Caco-2 (cell line): Measurements from ENCODE around the gene NCEH1. TPM values are rescaled to one million over a fixed set of nuclear protein-coding genes. Genes with fewer than 3 reads are reported as not detected.
"Not testable (repeated sequence)": the region's sequence is repeated elsewhere in the genome, so short reads cannot be mapped to it uniquely, and the experiment has no call there.

Experiments
- BruUV-seq: library from RNA; stranded (reverse); fragments of 400-500 nt; replicated peaks from 2 replicates; lab custom pipeline; 2021; lab: Mats Ljungman, UMichigan
- CTCF ChIA-PET: fragments of 300-600 bp; sonication (Branson Sonifier 250); formaldehyde crosslinking; loops from one replicate; lab custom pipeline; 2022; ENCODE audit warnings: antibody characterized with exemption; lab: Charles Lee
- POLR2A ChIA-PET: fragments of 300-600 bp; sonication (Branson Sonifier 250); formaldehyde crosslinking; loops from one replicate; lab custom pipeline; 2022; ENCODE audit warnings: antibody characterized with exemption; lab: Charles Lee
- DNase-seq, 2 experiments: peaks; one replicate each; pipeline versions ENCODE4 v3.0.0 to v3.0.0-alpha.2; 2020 to 2022
- H3K27me3 ChIP-seq: replicated peaks from 2 replicates; pipeline ENCODE4 v1.6.0; 2011; ENCODE audit warnings: low read length; ENCODE audit not compliant: control insufficient read depth, insufficient read depth
- H3K36me3 ChIP-seq: 2 replicates; pipeline ENCODE4 v1.5.1; 2011; ENCODE audit warnings: low read length; ENCODE audit not compliant: control insufficient read depth, insufficient read depth
- H3K4me1 ChIP-seq: fragments of 250-450 bp; sonication (Bioruptor Pico); 2 replicates; pipeline ENCODE4 v1.5.1; 2020; ENCODE audit warnings: mild to moderate bottlenecking
- H3K4me3 ChIP-seq: 2 replicates; pipeline ENCODE4 v1.5.1; 2011; ENCODE audit warnings: low read depth, mild to moderate bottlenecking, control low read depth, low read length
- H3K9me3 ChIP-seq: fragments of 250-450 bp; sonication (Bioruptor Pico); 2 replicates; pipeline ENCODE4 v1.5.1; 2020; ENCODE audit warnings: mild to moderate bottlenecking, moderate library complexity
- H3K27ac Mint-ChIP-seq: one replicate; pipeline ENCODE4 v1.8.0; 2022; ENCODE audit warnings: mixed read lengths; ENCODE audit not compliant: unreplicated experiment
- H3K27me3 Mint-ChIP-seq: one replicate; pipeline ENCODE4 v1.8.0; 2022; ENCODE audit warnings: mixed read lengths; ENCODE audit not compliant: insufficient read depth, unreplicated experiment
- H3K36me3 Mint-ChIP-seq: one replicate; pipeline ENCODE4 v1.8.0; 2022; ENCODE audit warnings: mild to moderate bottlenecking, mixed read lengths; ENCODE audit not compliant: insufficient read depth, unreplicated experiment
- H3K4me1 Mint-ChIP-seq: one replicate; pipeline ENCODE4 v1.8.0; 2022; ENCODE audit warnings: low read depth, mixed read lengths; ENCODE audit not compliant: unreplicated experiment
- H3K4me3 Mint-ChIP-seq: one replicate; pipeline ENCODE4 v1.8.0; 2022; ENCODE audit warnings: mild to moderate bottlenecking, moderate library complexity, mixed read lengths; ENCODE audit not compliant: unreplicated experiment
- H3K9me3 Mint-ChIP-seq: one replicate; pipeline ENCODE4 v1.8.0; 2022; ENCODE audit warnings: mixed read lengths; ENCODE audit not compliant: unreplicated experiment
- CTCF ChIP-seq, 2 experiments: fragments of 200-600 bp in 1 of 2; IDR thresholded peaks; 1 replicate in 1 of 2; 2 replicates in 1 of 2; pipeline versions ENCODE4 v1.5.1 to v1.8.0; 2011 to 2022; ENCODE audit warnings: antibody characterized with exemption in 1 of 2, control low read depth in 1 of 2, inconsistent platforms in 1 of 2, low read depth in 1 of 2, low read length in 1 of 2, mild to moderate bottlenecking in 1 of 2, moderate library complexity in 1 of 2; ENCODE audit not compliant: insufficient read depth in 1 of 2, severe bottlenecking in 1 of 2, unreplicated experiment in 1 of 2
- intact Hi-C: fragments of 100-400 bp; cut with micrococcal nuclease; formaldehyde crosslinking; loops from one replicate; pipeline ENCODE4 v1.10.0; 2022; ENCODE audit not compliant: unreplicated experiment
- total RNA-seq: library from RNA; stranded (reverse); gene quantifications from 2 replicates; pipeline ENCODE4 v1.2.3, GENCODE V29; 2022

Gene NCEH1
- total RNA-seq, 1 experiment from 2014 or later: 10.1 TPM

DNA sequence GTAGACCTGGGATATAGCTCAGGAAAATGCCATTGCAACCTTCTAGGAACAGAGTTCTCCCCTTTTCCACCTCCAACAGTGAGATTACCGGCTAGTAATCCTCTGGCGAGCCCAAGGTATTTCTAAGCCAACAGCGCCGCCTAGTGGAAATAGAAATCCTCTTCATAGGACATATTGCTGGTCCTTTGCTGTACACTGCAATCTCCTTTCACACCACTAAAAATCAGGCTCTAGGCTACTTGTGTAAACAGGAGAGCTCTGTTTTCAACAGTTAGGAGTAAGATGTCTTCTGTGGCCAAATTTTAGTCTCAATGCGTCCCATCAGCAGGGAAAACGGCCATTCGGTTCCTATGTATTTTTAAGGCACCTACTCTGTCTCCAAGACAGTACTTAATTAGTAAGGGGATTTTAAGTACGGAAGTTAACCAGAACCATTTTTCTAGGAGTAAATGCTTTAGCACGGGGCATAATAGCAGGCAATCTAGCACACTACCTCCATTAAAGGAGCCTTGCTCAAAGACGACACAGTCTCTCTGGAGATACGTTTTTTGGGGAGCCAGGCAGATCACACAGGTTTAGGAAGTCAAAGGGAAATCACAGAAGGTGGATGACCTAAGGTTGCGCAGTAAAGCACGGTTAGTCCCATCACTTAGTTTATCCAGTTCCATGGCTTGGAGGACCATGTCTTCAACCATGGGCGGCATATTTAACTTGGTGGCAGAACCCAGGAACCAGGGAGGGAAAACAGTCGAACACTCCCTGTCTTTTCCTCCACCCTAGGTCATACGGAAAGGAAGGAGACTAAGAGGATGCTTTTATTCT lies 43.8 kb downstream of the NCEH1 start:
- intact Hi-C loops: loop anchor here (1.0 to 5.0 kb wide), 6 partner anchors 44 to 335 kb away; no protein-coding TSS in a partner anchor
- POLR2A ChIA-PET: interaction anchor here (1.0 kb wide), 1 partner anchor 83 kb away, joined by 5 read pairs; the partner anchor contains the start of gene ECT2
- H3K4me3 ChIP-seq: no peak overlapping the region
- Mint-ChIP-seq H3K27me3 (no peaks in the 10 kb centered on the region), H3K4me3 (no peak overlapping the region), H3K4me1 (peaks cover 5% of the 10 kb centered on the region), H3K27ac (no peak overlapping the region), H3K9me3 (no peaks in the 10 kb centered on the region), H3K36me3 (peaks cover 7% of the 10 kb centered on the region)
- H3K36me3 ChIP-seq: no peaks in the 10 kb centered on the region
- no TSS peak for BruUV-seq
- peak; percentile 82 to 84 for DNase-seq
- no peaks in the 10 kb centered on the region for H3K27me3 ChIP-seq
- H3K4me1 ChIP-seq: no peaks in the 10 kb centered on the region
- H3K9me3 ChIP-seq: no peaks in the 10 kb centered on the region
- CTCF ChIA-PET: interaction anchor here (0.5 to 1.5 kb wide), 19 partner anchors 8 to 408 kb away, joined by 3 to 9 read pairs (median 4); partner anchors contain the start of gene ECT2
- TF ChIP-seq CTCF (IDR thresholded peaks at IDR 0.05; ENCODE audit: insufficient read depth in 1 of 2, low read depth in 1 of 2, low read length in 1 of 2, severe bottlenecking in 1 of 2, unreplicated experiment in 1 of 2): peak; percentile 80 to 84

DNA sequence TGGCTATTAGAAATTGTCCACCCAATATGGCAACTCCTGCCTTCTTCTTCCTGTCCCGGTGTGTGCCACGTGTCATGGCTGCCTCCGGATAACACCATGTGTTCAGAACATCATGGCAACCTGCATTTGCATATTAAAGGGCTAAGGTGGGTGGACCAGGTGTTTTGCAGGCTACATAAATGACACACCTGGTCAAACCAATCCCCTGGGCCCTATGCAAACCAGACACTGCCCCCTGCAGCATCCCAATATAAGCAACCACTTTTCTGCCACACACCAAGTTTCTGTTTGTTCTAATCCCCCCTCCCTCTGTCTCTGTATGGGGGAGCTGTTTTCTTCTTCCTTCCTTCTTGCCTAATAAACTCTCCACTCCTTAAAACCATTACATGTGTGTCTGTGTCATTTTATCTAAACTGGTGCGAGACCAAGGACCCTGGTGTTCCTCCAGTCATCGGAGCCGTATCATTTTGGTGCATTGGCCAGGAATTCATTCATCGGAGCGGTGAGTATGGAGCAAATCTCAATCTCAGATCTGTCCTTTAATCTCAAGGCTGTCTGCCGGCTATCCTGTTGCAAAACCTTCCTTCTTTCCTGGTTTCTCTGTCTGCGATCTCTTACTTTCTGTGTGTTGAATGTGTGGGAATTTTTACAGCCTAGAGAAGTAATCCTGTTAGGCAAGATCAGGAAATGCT lies 44.5 kb downstream of the NCEH1 start:
- CTCF ChIA-PET: interaction anchor here (0.6 to 1.5 kb wide), 15 partner anchors 10 to 429 kb away, joined by 3 to 9 read pairs (median 4); partner anchors contain the start of gene ECT2
- H3K4me3 Mint-ChIP-seq: no peak overlapping the region
- Histone ChIP-seq H3K4me3 (no peak overlapping the region), H3K36me3 (no peaks in the 10 kb centered on the region), H3K27me3 (no peaks in the 10 kb centered on the region), H3K4me1 (no peaks in the 10 kb centered on the region), H3K9me3 (no peaks in the 10 kb centered on the region)
- DNase-seq: no peak
- no peaks in the 10 kb centered on the region for H3K27me3 Mint-ChIP-seq
- peaks cover 5% of the 10 kb centered on the region for H3K4me1 Mint-ChIP-seq
- H3K36me3 Mint-ChIP-seq: peaks cover 7% of the 10 kb centered on the region
- BruUV-seq: no TSS peak
- TF ChIP-seq CTCF (IDR thresholded peaks at IDR 0.05; ENCODE audit: insufficient read depth in 1 of 2, low read depth in 1 of 2, low read length in 1 of 2, severe bottlenecking in 1 of 2, unreplicated experiment in 1 of 2): no peak
- intact Hi-C loops: loop anchor here (1.0 to 5.0 kb wide), 4 partner anchors 44 to 314 kb away; no protein-coding TSS in a partner anchor
- no peak overlapping the region for H3K27ac Mint-ChIP-seq
- POLR2A ChIA-PET: interaction anchor here (1.0 kb wide), 1 partner anchor 84 kb away, joined by 5 read pairs; the partner anchor contains the start of gene ECT2
- H3K9me3 Mint-ChIP-seq: no peaks in the 10 kb centered on the region

DNA sequence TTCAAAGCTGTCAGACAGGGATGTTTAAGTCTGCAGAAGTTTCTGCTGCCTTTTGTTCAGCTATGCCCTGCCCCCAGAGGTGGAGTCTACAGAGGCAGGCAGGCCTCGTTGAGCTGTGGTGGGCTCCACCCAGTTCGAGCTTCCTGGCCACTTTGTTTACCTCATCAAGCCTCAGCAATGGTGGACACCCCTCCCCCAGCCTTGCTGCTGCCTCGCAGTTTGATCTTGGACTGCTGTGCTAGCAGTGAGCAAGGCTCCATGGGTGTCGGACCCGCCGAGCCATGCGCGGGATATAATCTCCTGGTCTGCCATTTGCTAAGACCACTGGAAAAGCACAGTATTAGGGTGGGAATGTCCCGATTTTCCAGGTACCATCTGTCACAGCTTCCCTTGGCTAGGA lies 45.4 kb downstream of the NCEH1 start:
- H3K9me3 ChIP-seq, H3K27me3 Mint-ChIP-seq, H3K4me1 Mint-ChIP-seq, H3K4me3 ChIP-seq, H3K27me3 ChIP-seq, POLR2A ChIA-PET, H3K36me3 ChIP-seq, H3K36me3 Mint-ChIP-seq, H3K4me3 Mint-ChIP-seq, DNase-seq, H3K9me3 Mint-ChIP-seq, H3K4me1 ChIP-seq, H3K27ac Mint-ChIP-seq, BruUV-seq: not testable (repeated sequence)
- intact Hi-C loops: loop anchor here (5.0 kb wide), 2 partner anchors 253 to 313 kb away; no protein-coding TSS in a partner anchor
- CTCF ChIA-PET: interaction anchor here (0.6 kb wide), 1 partner anchor 429 kb away, joined by 3 read pairs; no protein-coding TSS in a partner anchor

GRCh38 chr3:172660421-172660820 lies 50.4 kb downstream of the NCEH1 start:
- H3K4me1 Mint-ChIP-seq, H3K9me3 Mint-ChIP-seq, CTCF ChIA-PET, H3K36me3 Mint-ChIP-seq, H3K27me3 ChIP-seq, DNase-seq, intact Hi-C loops, H3K27me3 Mint-ChIP-seq, H3K9me3 ChIP-seq, BruUV-seq, POLR2A ChIA-PET, H3K36me3 ChIP-seq, H3K4me3 ChIP-seq, H3K4me3 Mint-ChIP-seq, H3K27ac Mint-ChIP-seq, H3K4me1 ChIP-seq: not testable (repeated sequence)
